H1 (cell line): ENCODE results near the gene RERE. TPM values are rescaled to one million over a fixed set of nuclear protein-coding genes. Genes with fewer than 3 reads are reported as not detected.

Experiments
- ASH2L ChIP-seq: fragments of 200-600, 300-600 bp; sonication (generic); IDR thresholded peaks from one replicate; pipeline ENCODE4 v1.7.1; 2017; ENCODE audit warnings: low read length
- CREB1 ChIP-seq: IDR thresholded peaks from 2 replicates; pipeline ENCODE4 v1.6.1; 2012; ENCODE audit warnings: inconsistent platforms
- CTCF ChIP-seq, 3 experiments: IDR thresholded peaks; 1 replicate in 2 of 3; 2 replicates in 1 of 3; pipeline versions ENCODE4 v1.5.1 to v1.6.1; 2011; ENCODE audit warnings: low read length in 3 of 3, mild to moderate bottlenecking in 3 of 3, inconsistent platforms in 2 of 3, low read depth in 1 of 3, moderate library complexity in 1 of 3; ENCODE audit not compliant: insufficient read depth in 1 of 3; ENCODE audit errors: control extremely low read depth in 1 of 3
- FOSL1 ChIP-seq: IDR thresholded peaks from 2 replicates; pipeline ENCODE4 v1.6.1; 2011; ENCODE audit warnings: mild to moderate bottlenecking, low read depth, low read length, moderate library complexity; ENCODE audit not compliant: insufficient read depth
- HDAC6 ChIP-seq: IDR thresholded peaks from one replicate; pipeline ENCODE4 v1.7.1; 2012; ENCODE audit warnings: low read depth, mild to moderate bottlenecking, inconsistent platforms, low read length, moderate library complexity
- KDM4A ChIP-seq: IDR thresholded peaks from one replicate; pipeline ENCODE4 v1.7.1; 2012; ENCODE audit warnings: low read depth, mild to moderate bottlenecking, moderate library complexity, low read length, inconsistent platforms; ENCODE audit not compliant: severe bottlenecking
- POLR2AphosphoS5 ChIP-seq: IDR thresholded peaks from 2 replicates; pipeline ENCODE4 v1.6.1; 2011; ENCODE audit warnings: low read depth, low read length
- RNF2 ChIP-seq: fragments of 200-900, 300-1000 bp; sonication (generic); IDR thresholded peaks from 2 replicates; pipeline ENCODE4 v1.7.1; 2016; ENCODE audit warnings: borderline replicate concordance, low read depth, mild to moderate bottlenecking, antibody characterized with exemption, low read length; ENCODE audit not compliant: poor library complexity, severe bottlenecking; ENCODE audit errors: missing control alignments
- SIX5 ChIP-seq: IDR thresholded peaks from 2 replicates; pipeline ENCODE4 v1.6.1; 2011; ENCODE audit warnings: mild to moderate bottlenecking, low read depth, low read length
- TCF12 ChIP-seq: IDR thresholded peaks from 2 replicates; pipeline ENCODE4 v1.6.1; 2011; ENCODE audit warnings: low read depth, mild to moderate bottlenecking, low read length
- ZNF274 ChIP-seq: IDR thresholded peaks from 2 replicates; pipeline ENCODE4 v1.7.0; 2012; ENCODE audit warnings: low read length, borderline replicate concordance; ENCODE audit errors: extremely low read depth
- polyA plus RNA-seq, 7 experiments: library from polyadenylated mRNA; depleted of rRNA in 3 of 7; stranded (reverse) in 5 of 7; unstranded in 2 of 7; fragments of >200 nt in 5 of 7; fragments of 200-250 nt in 2 of 7; gene quantifications; 1 replicate in 5 of 7; 2 replicates in 1 of 7; 4 replicates in 1 of 7; pipeline versions ENCODE4 v1.2.1 to v1.2.3, GENCODE V29; 2011 to 2013; ENCODE audit warnings: missing spikeins in 2 of 7, mixed read lengths in 2 of 7
- total RNA-seq: library from RNA; stranded (reverse); fragmentation: NEBNext Ultra II Directional; extraction: Animal tissue kit (Norgen Biotek cat#: 25700); gene quantifications from 2 replicates; pipeline ENCODE4 v1.2.1, GENCODE V29; 2021

RERE gene
- total and polyA plus RNA-seq, 2 of the 8 experiments (the other 6 are each of a cell fraction or from before 2014, with no cell fraction given), result 15.3 to 142 TPM

GRCh38 chr1:8739377-8739776, 78.1 kb downstream of the RERE start (continued):
- TF ChIP-seq KDM4A (no peak), CTCF (IDR thresholded peaks at IDR 0.05; ENCODE audit: control extremely low read depth in 1 of 3, insufficient read depth in 1 of 3, low read depth in 1 of 3, low read length in 3 of 3) (peak in 2 of 3 experiments; percentile 61 to 68; a peak in 3 of 4 replicates), CREB1 (no peak), SIX5 (no peak), RNF2 (no peak), ASH2L (no peak), FOSL1 (no peak), POLR2AphosphoS5 (no peak), TCF12 (0 out of 2 replicates have a peak, but pooled peaks have one; percentile 28), ZNF274 (no peak), HDAC6 (no peak)
